H1 (cell line): Measurements from ENCODE around the gene BABAM2. TPM values are rescaled to one million over a fixed set of nuclear protein-coding genes. Genes with fewer than 3 reads are reported as not detected.

Experiments
- CTCF ChIA-PET: fragments of 300-600 bp; sonication (Branson Sonifier 250); formaldehyde crosslinking; loops from one replicate; lab custom pipeline; 2021; ENCODE audit not compliant: partially characterized antibody; lab: Charles Lee
- POLR2A ChIA-PET: fragments of 300-600 bp; sonication (Branson Sonifier 250); formaldehyde crosslinking; loops from one replicate; lab custom pipeline; 2021; ENCODE audit warnings: inconsistent platforms; ENCODE audit not compliant: partially characterized antibody; lab: Charles Lee
- DNase-seq, 2 experiments: peaks; one replicate each; pipeline versions ENCODE4 v3.0.0 to v3.0.0-alpha.2; 2010 to 2022; ENCODE audit warnings: low spot score in 2 of 2, low read depth in 1 of 2, mixed read lengths in 1 of 2
- FAIRE-seq: peaks from 2 replicates; lab custom pipeline; 2011; peaks lifted over from hg19 to GRCh38; lab: Jason Lieb, UNC
- H2AFZ ChIP-seq: 2 replicates; pipeline ENCODE4 v1.8.1; 2012; ENCODE audit warnings: low read length, inconsistent platforms
- H2AK5ac ChIP-seq: 2 replicates; pipeline ENCODE4 v1.6.1; 2013; ENCODE audit warnings: low read depth, low read length
- H2BK120ac ChIP-seq: replicated peaks from 2 replicates; pipeline ENCODE3; 2013; ENCODE audit warnings: low read depth, low read length, inconsistent platforms
- H2BK12ac ChIP-seq: 2 replicates; pipeline ENCODE4 v1.6.1; 2013; ENCODE audit warnings: low read depth, low read length
- H2BK15ac ChIP-seq: 2 replicates; pipeline ENCODE4 v1.6.1; 2013; ENCODE audit warnings: low read length
- H2BK20ac ChIP-seq: 2 replicates; pipeline ENCODE4 v1.6.1; 2013; ENCODE audit warnings: low read length
- H2BK5ac ChIP-seq: 2 replicates; pipeline ENCODE4 v1.6.1; 2013; ENCODE audit warnings: low read depth, low read length
- H3K14ac ChIP-seq: 2 replicates; pipeline ENCODE4 v1.6.1; 2013; ENCODE audit warnings: inconsistent platforms; ENCODE audit not compliant: insufficient read length
- H3K18ac ChIP-seq: 2 replicates; pipeline ENCODE4 v1.6.1; 2013; ENCODE audit warnings: low read length; ENCODE audit errors: extremely low read depth
- H3K23ac ChIP-seq: 2 replicates; pipeline ENCODE4 v1.6.1; 2013; ENCODE audit warnings: inconsistent platforms; ENCODE audit not compliant: insufficient read length
- H3K23me2 ChIP-seq: 2 replicates; pipeline ENCODE4 v1.6.1; 2013; ENCODE audit warnings: low read depth, low read length
- H3K27ac ChIP-seq: 2 replicates; pipeline ENCODE4 v1.6.1; 2011; ENCODE audit warnings: low read depth, low read length, inconsistent platforms
- H3K27me3 ChIP-seq, 4 experiments: replicated peaks in 1 of 4; 1 replicate in 1 of 4; 2 replicates in 3 of 4; pipeline versions ENCODE4 v1.6.1 to v1.8.1; 2011 to 2013; ENCODE audit warnings: low read length in 3 of 4, mild to moderate bottlenecking in 3 of 4, inconsistent platforms in 2 of 4, mixed read lengths in 2 of 4, moderate library complexity in 1 of 4; ENCODE audit not compliant: control insufficient read depth in 3 of 4, insufficient read depth in 3 of 4; ENCODE audit errors: extremely low read depth in 1 of 4
- H3K36me3 ChIP-seq, 4 experiments: 2 replicates each; pipeline versions ENCODE4 v1.6.1 to v1.8.1; 2011 to 2013; ENCODE audit warnings: mild to moderate bottlenecking in 4 of 4, low read length in 3 of 4, moderate library complexity in 2 of 4, control low read depth in 1 of 4, inconsistent platforms in 1 of 4; ENCODE audit not compliant: insufficient read depth in 4 of 4, control insufficient read depth in 2 of 4
- H3K4ac ChIP-seq: replicated peaks from 2 replicates; pipeline ENCODE3; 2013; ENCODE audit warnings: low read length, low read depth, mixed read lengths, inconsistent platforms; ENCODE audit not compliant: insufficient read length
- H3K4me1 ChIP-seq, 4 experiments: replicated peaks in 1 of 4; 1 replicate in 1 of 4; 2 replicates in 3 of 4; pipeline versions ENCODE4 v1.6.1 to v1.8.1; 2011 to 2013; ENCODE audit warnings: low read length in 3 of 4, inconsistent platforms in 2 of 4, mixed read lengths in 1 of 4; ENCODE audit not compliant: insufficient read depth in 4 of 4, control insufficient read depth in 3 of 4
- H3K4me2 ChIP-seq, 2 experiments: 2 replicates each; pipeline versions ENCODE4 v1.6.1 to v1.8.1; 2011 to 2013; ENCODE audit warnings: low read depth in 2 of 2, low read length in 2 of 2, control low read depth in 1 of 2, inconsistent platforms in 1 of 2, mild to moderate bottlenecking in 1 of 2; ENCODE audit not compliant: insufficient read depth in 1 of 2
- H3K4me3 ChIP-seq, 4 experiments: fragments of 200-600, 300-600 bp in 1 of 4; sonication (generic), shearing (Covaris generic), sonication (Bioruptor Twin) in 1 of 4; 2 replicates each; pipeline versions ENCODE4 v1.5.1 to v1.8.1; 2011 to 2016; ENCODE audit warnings: low read length in 4 of 4, low read depth in 3 of 4, control low read depth in 2 of 4, inconsistent platforms in 2 of 4, mild to moderate bottlenecking in 2 of 4, mixed read lengths in 1 of 4, moderate library complexity in 1 of 4; ENCODE audit not compliant: insufficient read depth in 2 of 4; ENCODE audit errors: extremely low read depth in 1 of 4
- H3K56ac ChIP-seq: replicated peaks from 2 replicates; pipeline ENCODE3; 2013; ENCODE audit warnings: low read depth, mild to moderate bottlenecking, mixed read lengths, low read length, inconsistent platforms; ENCODE audit not compliant: insufficient read length
- H3K79me1 ChIP-seq: 2 replicates; pipeline ENCODE4 v1.6.1; 2013; ENCODE audit warnings: low read depth, low read length, control low read depth
- H3K79me2 ChIP-seq, 2 experiments: 2 replicates each; pipeline versions ENCODE4 v1.6.1 to v1.8.1; 2012 to 2013; ENCODE audit warnings: low read length in 2 of 2, mild to moderate bottlenecking in 2 of 2, inconsistent platforms in 1 of 2; ENCODE audit not compliant: insufficient read depth in 2 of 2, control insufficient read depth in 1 of 2
- H3K9ac ChIP-seq, 4 experiments: replicated peaks in 1 of 4; 1 replicate in 1 of 4; 2 replicates in 3 of 4; pipeline versions ENCODE4 v1.6.1 to v1.8.1; 2011 to 2013; ENCODE audit warnings: low read depth in 3 of 4, low read length in 3 of 4, control low read depth in 2 of 4, mild to moderate bottlenecking in 2 of 4, moderate library complexity in 2 of 4, inconsistent platforms in 1 of 4; ENCODE audit errors: extremely low read depth in 1 of 4
- H3K9me3 ChIP-seq, 2 experiments: 2 replicates each; pipeline versions ENCODE4 v1.6.1 to v1.8.1; 2012 to 2013; ENCODE audit warnings: mild to moderate bottlenecking in 2 of 2, moderate library complexity in 2 of 2, control low read depth in 1 of 2, inconsistent platforms in 1 of 2, low read depth in 1 of 2, low read length in 1 of 2, mixed read lengths in 1 of 2; ENCODE audit not compliant: insufficient read depth in 2 of 2
- H4K20me1 ChIP-seq, 2 experiments: replicated peaks in 1 of 2; 2 replicates each; pipeline versions ENCODE3 to v1.8.1; 2011 to 2013; ENCODE audit warnings: inconsistent platforms in 2 of 2, low read length in 2 of 2, mild to moderate bottlenecking in 1 of 2; ENCODE audit not compliant: insufficient read depth in 2 of 2, control insufficient read depth in 1 of 2
- H4K5ac ChIP-seq: 2 replicates; pipeline ENCODE4 v1.6.1; 2013; ENCODE audit warnings: low read length, low read depth, mixed read lengths, inconsistent platforms; ENCODE audit not compliant: insufficient read length
- H4K8ac ChIP-seq: 2 replicates; pipeline ENCODE4 v1.8.0; 2013; ENCODE audit warnings: mild to moderate bottlenecking, moderate library complexity, low read length, inconsistent platforms; ENCODE audit not compliant: insufficient read depth; ENCODE audit errors: extremely low read depth
- H4K91ac ChIP-seq: replicated peaks from 2 replicates; pipeline ENCODE3; 2013; ENCODE audit warnings: low read length, mixed read lengths, inconsistent platforms; ENCODE audit not compliant: insufficient read length
- BACH1 ChIP-seq: IDR thresholded peaks from 2 replicates; pipeline ENCODE4 v1.6.1; 2012; ENCODE audit warnings: low read length, improper control_type of control experiment
- CEBPB ChIP-seq: IDR thresholded peaks from 2 replicates; pipeline ENCODE4 v1.6.1; 2012; ENCODE audit warnings: low read depth, low read length
- EZH2 ChIP-seq: fragments of 200-600 bp; sonication (generic); IDR thresholded peaks from 2 replicates; pipeline ENCODE4 v1.7.1; 2012; ENCODE audit warnings: low read depth, mild to moderate bottlenecking, moderate library complexity, low read length, inconsistent platforms; ENCODE audit not compliant: severe bottlenecking
- GABPA ChIP-seq: IDR thresholded peaks from 2 replicates; pipeline ENCODE4 v1.6.1; 2011; ENCODE audit warnings: mild to moderate bottlenecking, low read length, moderate library complexity, borderline replicate concordance; ENCODE audit not compliant: insufficient read depth
- JUND ChIP-seq: IDR thresholded peaks from 2 replicates; pipeline ENCODE4 v1.6.1; 2011; ENCODE audit warnings: mild to moderate bottlenecking, improper control_type of control experiment, low read length
- MAFK ChIP-seq: IDR thresholded peaks from 2 replicates; pipeline ENCODE4 v1.6.1; 2012; ENCODE audit warnings: low read depth, mild to moderate bottlenecking, improper control_type of control experiment, low read length
- SAP30 ChIP-seq: fragments of 300-600 bp; sonication (generic); IDR thresholded peaks from 2 replicates; pipeline ENCODE4 v1.7.1; 2012; ENCODE audit warnings: low read length, moderate library complexity, mild to moderate bottlenecking, inconsistent platforms; ENCODE audit not compliant: insufficient read depth, insufficient replicate concordance
- SRF ChIP-seq: IDR thresholded peaks from 2 replicates; pipeline ENCODE4 v1.6.1; 2011; ENCODE audit warnings: mild to moderate bottlenecking, low read depth, low read length, moderate library complexity
- WGBS, 2 experiments: shearing (Covaris generic) in 1 of 2; methylation state at CpG; one replicate each; pipeline versions ENCODE4 v1.1.6 to v1.1.7; 2013 to 2015; ENCODE audit warnings: low lambda C conversion rate in 2 of 2, mixed read lengths in 2 of 2, inconsistent platforms in 1 of 2, low coverage in 1 of 2, missing lambda C conversion rate in 1 of 2; ENCODE audit not compliant: insufficient replicate concordance in 2 of 2, insufficient coverage in 1 of 2, insufficient read length in 1 of 2; ENCODE audit errors: extremely low coverage in 1 of 2, missing lambda C conversion rate in 1 of 2; 5-methylcytosine and 5-hydroxymethylcytosine counted together
- polyA plus RNA-seq, 7 experiments: library from polyadenylated mRNA; depleted of rRNA in 3 of 7; stranded (reverse) in 5 of 7; unstranded in 2 of 7; fragments of >200 nt in 5 of 7; fragments of 200-250 nt in 2 of 7; gene quantifications; 1 replicate in 5 of 7; 2 replicates in 1 of 7; 4 replicates in 1 of 7; pipeline versions ENCODE4 v1.2.1 to v1.2.3, GENCODE V29; 2011 to 2013; ENCODE audit warnings: missing spikeins in 2 of 7, mixed read lengths in 2 of 7
- total RNA-seq: library from RNA; stranded (reverse); fragmentation: NEBNext Ultra II Directional; extraction: Animal tissue kit (Norgen Biotek cat#: 25700); gene quantifications from 2 replicates; pipeline ENCODE4 v1.2.1, GENCODE V29; 2021

BABAM2 gene
- total and polyA plus RNA-seq, 2 of the 8 experiments (the other 6 are each of a cell fraction or from before 2014, with no cell fraction given) = 15.8 to 20.9 TPM

DNA sequence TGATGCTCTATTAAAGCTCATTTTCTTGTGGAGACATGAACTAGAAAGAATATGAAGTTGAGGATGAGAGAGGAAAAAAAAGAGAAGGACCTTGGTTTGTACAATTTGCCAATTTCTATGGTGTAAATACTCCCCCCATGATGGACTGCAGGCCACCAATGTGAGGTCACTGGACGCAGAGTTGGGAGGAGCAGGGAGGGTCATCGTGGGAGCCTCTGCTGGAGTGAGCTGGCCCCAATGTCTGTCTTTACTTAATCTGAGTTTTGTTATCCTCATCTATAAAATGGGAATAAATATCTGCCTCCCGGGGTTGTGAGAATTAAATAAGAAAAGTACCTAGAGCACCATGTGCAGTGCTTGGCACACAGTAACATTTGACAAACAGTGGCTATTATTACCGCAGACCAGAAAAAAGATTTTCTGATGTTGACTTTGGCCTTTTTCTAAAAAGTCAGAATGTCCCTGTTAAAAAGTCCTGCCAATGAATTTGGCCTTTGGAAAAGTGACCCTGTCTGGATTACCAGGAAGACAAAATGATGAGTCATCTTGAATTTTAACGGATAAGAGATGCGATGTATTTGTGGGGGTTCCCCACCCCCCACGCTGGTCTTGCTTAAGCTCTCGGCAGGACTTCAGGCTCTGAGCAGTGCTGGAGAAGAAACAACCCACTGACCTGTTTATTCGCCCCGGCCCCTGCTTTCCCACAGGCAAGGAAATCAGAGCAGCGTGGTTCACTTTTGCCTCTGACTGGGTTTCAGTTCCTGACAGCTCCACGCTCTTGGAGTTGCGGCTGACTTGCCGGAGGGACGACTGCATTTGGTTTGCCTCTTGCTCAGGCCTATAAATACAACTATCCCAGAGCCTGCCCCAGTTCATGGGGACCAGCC lies 451.8 kb downstream of the BABAM2 start:
- 62% methylated on average over 15 of the region's 15 CpGs; no CpG with 5 or more reads in 1 of the 2 experiments for WGBS, 2 experiments
- H2AFZ ChIP-seq = 0 out of 2 replicates have a peak overlapping the region, but pooled peaks have one; percentile 23
- H3K23me2 ChIP-seq = no peaks in the 10 kb centered on the region
- H3K27ac ChIP-seq = no peak overlapping the region
- no peaks in the 10 kb centered on the region for H3K27me3 ChIP-seq
- FAIRE-seq (no peak), DNase-seq (no peak)
- TF ChIP-seq SAP30 (no peak), MAFK (peak; percentile 39; the same call in 1 of the 2 replicates), BACH1 (peak; percentile 76), EZH2 (no peak), GABPA (no peak), JUND (peak; percentile 54; the same call in 1 of the 2 replicates), SRF (no peak), CEBPB (peak; percentile 45; the same call in 1 of the 2 replicates)
- no peak overlapping the region for H3K56ac ChIP-seq
- H4K5ac ChIP-seq = no peak overlapping the region
- no peak overlapping the region for H4K8ac ChIP-seq
- H4K91ac ChIP-seq = no peak overlapping the region
- no peak overlapping the region for H3K4ac ChIP-seq
- H3K79me1 ChIP-seq = no peaks in the 10 kb centered on the region
- no peak overlapping the region for H3K4me3 ChIP-seq
- no peaks in the 10 kb centered on the region for H3K79me2 ChIP-seq
- ChIA-PET POLR2A (no interaction called here), CTCF (interaction anchor here (0.8 to 1.1 kb wide), 4 partner anchors 13 to 533 kb away, joined by 3 to 5 read pairs (median 4); no protein-coding TSS in a partner anchor)
- no peaks in the 10 kb centered on the region for H3K36me3 ChIP-seq
- H3K4me1 ChIP-seq = peaks cover 3 to 7% (median 5%) of the 10 kb centered on the region in 4 experiments; a peak in 6 of 7 replicates
- 0 out of 7 replicates have a peak overlapping the region, but pooled peaks of 1 of the 4 experiments have one; percentile 18 for H3K9ac ChIP-seq
- no peaks in the 10 kb centered on the region for H4K20me1 ChIP-seq
- no peak overlapping the region for H2BK15ac ChIP-seq
- H2BK12ac ChIP-seq = no peak overlapping the region
- no peak overlapping the region for H2BK5ac ChIP-seq
- peak overlapping the region in 1 of 2 experiments; percentile 29; a peak in 1 of 4 replicates for H3K4me2 ChIP-seq
- no peak overlapping the region for H3K14ac ChIP-seq
- no peak overlapping the region for H3K23ac ChIP-seq
- no peak overlapping the region for H2BK20ac ChIP-seq
- no peaks in the 10 kb centered on the region for H3K9me3 ChIP-seq
- H3K18ac ChIP-seq = no peak overlapping the region
- no peak overlapping the region for H2BK120ac ChIP-seq
- no peak overlapping the region for H2AK5ac ChIP-seq
